Gastrocnemius medialis (tissue), 4 donors: ENCODE measurements around the gene B4GALNT1. TPM values are rescaled to one million over a fixed set of nuclear protein-coding genes. Genes with fewer than 3 reads are reported as not detected.
"Not testable (repeated sequence)": the region's sequence is repeated elsewhere in the genome, so short reads cannot be mapped to it uniquely, and the experiment has no call there.

Source experiments
- ATAC-seq, 2 donors: fragments of 150-250 bp; one replicate each; pipeline ENCODE4 v1.9.1; 2016
- DNase-seq, 2 donors: peaks; one replicate each; pipeline ENCODE4 v3.0.0-alpha.2; 2019
- H3K27ac ChIP-seq, 4 donors: fragments of 200-600 bp; sonication (generic); 1 replicate in 1 of 4; 2 replicates in 3 of 4; pipeline ENCODE4 v1.5.1; 2016 to 2018; ENCODE audit warnings: mild to moderate bottlenecking in 2 of 4, moderate library complexity in 1 of 4
- H3K27me3 ChIP-seq, 3 donors: fragments of 200-600 bp; sonication (generic) in 2 of 3; 1 replicate in 1 of 3; 2 replicates in 2 of 3; pipeline versions ENCODE4 v1.5.1 to v1.6.0; 2016 to 2019; ENCODE audit warnings: mild to moderate bottlenecking in 1 of 3, moderate library complexity in 1 of 3
- H3K36me3 ChIP-seq, 2 donors: fragments of 200-600 bp; sonication (generic) in 1 of 2; one replicate each; pipeline ENCODE4 v1.5.1; 2017 to 2018
- H3K4me1 ChIP-seq, 2 donors: fragments of 200-600 bp; sonication (generic) in 1 of 2; one replicate each; pipeline ENCODE4 v1.5.1; 2016 to 2017; ENCODE audit warnings: mild to moderate bottlenecking in 2 of 2
- H3K4me3 ChIP-seq, 4 donors: fragments of 200-600 bp; sonication (generic) in 3 of 4; 1 replicate in 1 of 4; 2 replicates in 3 of 4; pipeline ENCODE4 v1.5.1; 2016 to 2019; ENCODE audit warnings: mild to moderate bottlenecking in 2 of 4
- H3K9me3 ChIP-seq, 3 donors: fragments of 200-600 bp; sonication (generic) in 2 of 3; 1 replicate in 1 of 3; 2 replicates in 2 of 3; pipeline ENCODE4 v1.5.1; 2016 to 2019
- CTCF ChIP-seq, 5 experiments: fragments of 450-650 bp in 3 of 5; fragments of 200-600 bp in 2 of 5; sonication (generic) in 2 of 5; IDR thresholded peaks in 4 of 5; conservative IDR thresholded peaks in 1 of 5; 1 replicate in 4 of 5; 2 replicates in 1 of 5; pipeline ENCODE4 v1.5.1; 2016 to 2019; ENCODE audit warnings: antibody characterized with exemption in 5 of 5, mild to moderate bottlenecking in 3 of 5, moderate library complexity in 3 of 5
- POLR2A ChIP-seq, 2 donors: fragments of 450-650 bp; IDR thresholded peaks; one replicate each; pipeline ENCODE4 v1.6.1; 2017; ENCODE audit warnings: antibody characterized with exemption in 2 of 2, mild to moderate bottlenecking in 2 of 2, moderate library complexity in 2 of 2
- in situ Hi-C, 4 donors: fragments of 200-750 bp; cut with MboI; loops; one replicate each; pipeline versions ENCODE4 v1.15.0 to v1.8.0; 2017; ENCODE audit warnings: low sequenced_read_pairs in 4 of 4
- intact Hi-C: fragments of 100-400 bp; cut with DNase I; formaldehyde crosslinking; loops from one replicate; pipeline ENCODE4 v1.15.1; 2023; ENCODE audit warnings: low total_unique reads
- total RNA-seq, 4 donors: library from RNA; depleted of rRNA; stranded (reverse); fragments of >200 nt; gene quantifications; one replicate each; pipeline versions ENCODE4 v1.1.0 to v1.2.3, GENCODE V29; 2016

The B4GALNT1 gene
- total RNA-seq, 4 donors from 2014 or later = 13.2 to 25.5 (median 16.6) TPM

GRCh38 chr12:57640175-57641042 lies 7.4 kb upstream of the B4GALNT1 start:
- TF ChIP-seq POLR2A (IDR thresholded peaks at IDR 0.05) = no peak
- H3K9me3 ChIP-seq = no peaks in the 10 kb centered on the region
- in situ Hi-C loops = no loop called here
- ATAC-seq (no peak), DNase-seq (no peak)
- no peaks in the 10 kb centered on the region for H3K36me3 ChIP-seq
- no peak overlapping the region for H3K4me3 ChIP-seq
- H3K27me3 ChIP-seq = peaks cover 0 to 6% (median 0%) of the 10 kb centered on the region in 3 donors
- intact Hi-C loops = no loop called here
- no peak overlapping the region for H3K27ac ChIP-seq
- H3K4me1 ChIP-seq = no peaks in the 10 kb centered on the region

- TF ChIP-seq CTCF (IDR thresholded peaks at IDR 0.05 in 4 of 5, conservative IDR thresholded peaks at IDR 0.05 in 1 of 5) (no peak), POLR2A (IDR thresholded peaks at IDR 0.05) (no peak)
- no peaks in the 10 kb centered on the region for H3K36me3 ChIP-seq
- intact Hi-C loops = no loop called here
- H3K27ac ChIP-seq = no peak overlapping the region
- no peak for ATAC-seq
- in situ Hi-C loops = no loop called here
- H3K4me1 ChIP-seq = peaks cover 0 to 5% of the 10 kb centered on the region in 2 donors
- no peak for DNase-seq
- peaks cover 0 to 4% (median 0%) of the 10 kb centered on the region in 3 donors for H3K27me3 ChIP-seq
- no peak overlapping the region for H3K4me3 ChIP-seq
- no peaks in the 10 kb centered on the region for H3K9me3 ChIP-seq
Observed at GRCh38 chr12:57638096-57638495, 5.1 kb upstream of the B4GALNT1 start.

- Histone ChIP-seq H3K9me3 (no peaks in the 10 kb centered on the region), H3K27ac (no peak overlapping the region), H3K36me3 (no peaks in the 10 kb centered on the region), H3K27me3 (peaks cover 0 to 4% (median 0%) of the 10 kb centered on the region in 3 donors), H3K4me3 (no peak overlapping the region), H3K4me1 (peaks cover 0 to 6% of the 10 kb centered on the region in 2 donors)
- DNase-seq (no peak), ATAC-seq (no peak)
- in situ Hi-C loops (no loop called here), intact Hi-C loops (no loop called here)
- no peak for TF ChIP-seq CTCF (IDR thresholded peaks at IDR 0.05 in 4 of 5, conservative IDR thresholded peaks at IDR 0.05 in 1 of 5)
- no peak for TF ChIP-seq POLR2A (IDR thresholded peaks at IDR 0.05)
Observed at GRCh38 chr12:57637364-57637763, 4.4 kb upstream of the B4GALNT1 start.

GRCh38 chr12:57636731-57637130 lies 3.7 kb upstream of the B4GALNT1 start:
- H3K4me3 ChIP-seq, ATAC-seq, intact Hi-C loops, H3K9me3 ChIP-seq, H3K36me3 ChIP-seq, H3K27ac ChIP-seq, DNase-seq, in situ Hi-C loops, H3K4me1 ChIP-seq, H3K27me3 ChIP-seq: not testable (repeated sequence)

GRCh38 chr12:57632073-57632957 lies 686 bp downstream of the B4GALNT1 start:
- DNase-seq (peak in 1 of 2 donors; percentile 33), ATAC-seq (peak; percentile 69 to 70)
- TF ChIP-seq CTCF (IDR thresholded peaks at IDR 0.05 in 4 of 5, conservative IDR thresholded peaks at IDR 0.05 in 1 of 5) (no peak), POLR2A (IDR thresholded peaks at IDR 0.05) (no peak)
- Histone ChIP-seq H3K4me3 (peak overlapping the region; percentile 70 to 82 (median 78)), H3K27me3 (peaks cover 0 to 3% (median 0%) of the 10 kb centered on the region in 3 donors), H3K9me3 (no peaks in the 10 kb centered on the region), H3K27ac (peak overlapping the region; percentile 19 to 69 (median 64)), H3K36me3 (peaks cover 0 to 5% of the 10 kb centered on the region in 2 donors), H3K4me1 (peaks cover 0 to 11% of the 10 kb centered on the region in 2 donors)
- intact Hi-C loops = loop anchor here (2.0 kb wide), 2 partner anchors 50 to 60 kb away; no protein-coding TSS in a partner anchor
- in situ Hi-C loops = no loop called here
